ENCODE data around the gene VPS8.

- no peak for TF ChIP-seq FOXA1 (IDR thresholded peaks at IDR 0.05)
- TF ChIP-seq NFRKB (IDR thresholded peaks at IDR 0.05), result no peak
- no peak for TF ChIP-seq ARNT (IDR thresholded peaks at IDR 0.05)
- TF ChIP-seq CTBP1 (IDR thresholded peaks at IDR 0.05; ENCODE audit: borderline replicate concordance), result no peak
- no peak for TF ChIP-seq PKNOX1 (IDR thresholded peaks at IDR 0.05)
- TF ChIP-seq SUZ12 (IDR thresholded peaks at IDR 0.05), result no peak
- TF ChIP-seq SP1 (IDR thresholded peaks at IDR 0.05), result no peak
Observed at GRCh38 chr3:184801241-184801785, 10.7 kb upstream of the VPS8 start.

Measured in HEK293T (cell line).